Astrocyte of the spinal cord (primary cell): ENCODE results near the gene ZNF79.

ENCODE experiments used
- DNase-seq: peaks from one replicate; pipeline ENCODE4 v3.0.0; 2011; ENCODE audit warnings: low read depth, low spot score
- H3K4me3 ChIP-seq: 2 replicates; pipeline ENCODE4 v1.5.1; 2011; ENCODE audit warnings: low read depth, mild to moderate bottlenecking, low read length, moderate library complexity
- in situ Hi-C: cut with HindIII; loops from 2 replicates; pipeline ENCODE4 v1.10.0; 2017; ENCODE audit warnings: low sequenced_read_pairs
- TF ChIP-seq, protein P1 (sequence below): IDR thresholded peaks from 2 replicates; pipeline ENCODE4 v1.5.1; 2012; ENCODE audit warnings: low read depth, mild to moderate bottlenecking, low read length, inconsistent platforms

The ZNF79 gene

DNA sequence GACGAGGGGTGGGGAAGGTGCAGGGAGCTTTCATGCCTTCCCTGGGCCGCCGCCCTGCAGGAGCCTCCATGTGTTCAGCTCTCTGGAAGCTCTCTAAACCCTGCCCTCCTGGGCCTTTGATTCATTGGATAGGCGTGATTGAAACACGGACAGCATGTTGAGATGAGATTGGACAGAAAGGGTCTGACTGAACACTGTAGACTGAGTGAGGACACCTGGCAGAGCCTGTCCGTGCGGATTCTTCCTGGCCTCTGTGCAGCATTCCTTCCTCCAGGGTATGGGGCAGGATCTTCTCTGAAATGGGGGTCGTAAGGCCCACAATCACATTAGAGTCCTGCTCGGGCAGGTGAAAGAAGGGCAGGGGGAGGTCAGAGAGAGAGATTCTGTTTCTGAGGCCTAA, 14.2 kb downstream of the ZNF79 start:
- in situ Hi-C loops: no loop called here
- TF ChIP-seq, protein P1, sequence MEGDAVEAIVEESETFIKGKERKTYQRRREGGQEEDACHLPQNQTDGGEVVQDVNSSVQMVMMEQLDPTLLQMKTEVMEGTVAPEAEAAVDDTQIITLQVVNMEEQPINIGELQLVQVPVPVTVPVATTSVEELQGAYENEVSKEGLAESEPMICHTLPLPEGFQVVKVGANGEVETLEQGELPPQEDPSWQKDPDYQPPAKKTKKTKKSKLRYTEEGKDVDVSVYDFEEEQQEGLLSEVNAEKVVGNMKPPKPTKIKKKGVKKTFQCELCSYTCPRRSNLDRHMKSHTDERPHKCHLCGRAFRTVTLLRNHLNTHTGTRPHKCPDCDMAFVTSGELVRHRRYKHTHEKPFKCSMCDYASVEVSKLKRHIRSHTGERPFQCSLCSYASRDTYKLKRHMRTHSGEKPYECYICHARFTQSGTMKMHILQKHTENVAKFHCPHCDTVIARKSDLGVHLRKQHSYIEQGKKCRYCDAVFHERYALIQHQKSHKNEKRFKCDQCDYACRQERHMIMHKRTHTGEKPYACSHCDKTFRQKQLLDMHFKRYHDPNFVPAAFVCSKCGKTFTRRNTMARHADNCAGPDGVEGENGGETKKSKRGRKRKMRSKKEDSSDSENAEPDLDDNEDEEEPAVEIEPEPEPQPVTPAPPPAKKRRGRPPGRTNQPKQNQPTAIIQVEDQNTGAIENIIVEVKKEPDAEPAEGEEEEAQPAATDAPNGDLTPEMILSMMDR: no peak
- no peak overlapping the region for H3K4me3 ChIP-seq
- no peak for DNase-seq

DNA sequence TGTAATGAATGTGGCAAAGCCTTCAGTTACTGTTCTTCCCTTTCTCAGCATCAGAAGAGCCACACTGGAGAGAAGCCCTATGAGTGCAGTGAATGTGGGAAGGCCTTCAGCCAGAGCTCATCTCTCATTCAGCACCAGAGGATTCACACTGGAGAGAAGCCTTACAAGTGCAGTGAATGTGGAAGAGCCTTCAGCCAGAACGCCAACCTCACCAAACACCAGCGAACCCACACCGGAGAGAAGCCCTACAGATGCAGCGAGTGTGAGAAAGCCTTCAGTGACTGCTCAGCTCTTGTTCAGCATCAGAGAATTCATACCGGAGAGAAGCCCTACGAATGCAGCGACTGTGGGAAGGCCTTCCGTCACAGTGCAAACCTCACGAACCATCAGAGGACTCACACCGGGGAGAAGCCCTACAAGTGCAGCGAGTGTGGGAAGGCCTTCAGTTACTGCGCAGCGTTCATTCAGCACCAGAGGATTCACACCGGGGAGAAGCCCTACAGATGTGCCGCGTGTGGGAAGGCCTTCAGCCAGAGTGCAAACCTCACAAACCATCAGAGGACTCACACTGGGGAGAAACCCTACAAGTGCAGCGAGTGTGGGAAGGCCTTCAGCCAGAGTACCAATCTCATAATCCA, 20.2 kb downstream of the ZNF79 start:
- no peak for DNase-seq
- TF ChIP-seq, protein P1: no peak
- no peak overlapping the region for H3K4me3 ChIP-seq
- in situ Hi-C loops: no loop called here

DNA sequence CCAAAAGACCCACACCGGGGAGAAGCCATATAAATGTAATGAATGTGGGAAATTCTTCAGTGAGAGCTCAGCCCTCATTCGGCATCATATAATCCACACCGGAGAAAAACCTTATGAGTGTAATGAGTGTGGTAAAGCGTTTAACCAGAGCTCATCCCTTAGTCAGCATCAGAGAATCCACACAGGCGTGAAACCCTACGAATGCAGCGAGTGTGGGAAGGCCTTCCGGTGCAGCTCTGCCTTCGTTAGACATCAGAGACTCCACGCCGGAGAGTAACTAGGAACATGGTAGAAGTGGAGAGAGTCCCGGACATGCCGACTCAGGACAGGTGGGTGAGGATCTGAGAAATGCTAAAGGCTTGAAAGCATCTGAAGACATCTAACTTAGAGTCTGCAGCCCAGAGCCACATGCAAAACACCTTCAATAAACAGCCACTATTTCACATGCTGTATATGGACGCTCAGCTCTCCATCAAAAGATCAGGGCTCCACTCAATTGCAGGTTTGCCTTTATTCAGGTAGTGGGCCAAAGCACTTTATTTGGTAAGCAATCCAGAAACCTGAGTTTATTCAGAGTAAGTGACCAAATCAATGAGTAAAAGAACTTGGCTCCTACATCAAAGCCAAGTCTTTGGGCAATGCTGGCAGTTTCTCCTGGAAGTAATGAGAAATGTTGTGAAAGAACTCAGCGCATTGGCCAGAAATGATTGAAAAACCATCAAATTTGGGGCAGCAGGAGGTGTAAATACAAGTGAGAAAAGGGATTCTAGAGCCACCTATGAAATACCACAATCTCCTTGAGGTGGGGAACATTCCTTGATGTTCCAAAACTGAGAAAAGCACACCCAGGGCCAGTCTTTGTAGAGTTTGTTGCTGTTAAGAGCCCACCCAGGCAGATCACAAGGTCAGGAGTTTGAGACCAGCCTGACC, 21.0 kb downstream of the ZNF79 start:
- DNase-seq: peak; percentile 42
- in situ Hi-C loops: no loop called here
- TF ChIP-seq, protein P1: no peak
- H3K4me3 ChIP-seq: no peak overlapping the region

DNA sequence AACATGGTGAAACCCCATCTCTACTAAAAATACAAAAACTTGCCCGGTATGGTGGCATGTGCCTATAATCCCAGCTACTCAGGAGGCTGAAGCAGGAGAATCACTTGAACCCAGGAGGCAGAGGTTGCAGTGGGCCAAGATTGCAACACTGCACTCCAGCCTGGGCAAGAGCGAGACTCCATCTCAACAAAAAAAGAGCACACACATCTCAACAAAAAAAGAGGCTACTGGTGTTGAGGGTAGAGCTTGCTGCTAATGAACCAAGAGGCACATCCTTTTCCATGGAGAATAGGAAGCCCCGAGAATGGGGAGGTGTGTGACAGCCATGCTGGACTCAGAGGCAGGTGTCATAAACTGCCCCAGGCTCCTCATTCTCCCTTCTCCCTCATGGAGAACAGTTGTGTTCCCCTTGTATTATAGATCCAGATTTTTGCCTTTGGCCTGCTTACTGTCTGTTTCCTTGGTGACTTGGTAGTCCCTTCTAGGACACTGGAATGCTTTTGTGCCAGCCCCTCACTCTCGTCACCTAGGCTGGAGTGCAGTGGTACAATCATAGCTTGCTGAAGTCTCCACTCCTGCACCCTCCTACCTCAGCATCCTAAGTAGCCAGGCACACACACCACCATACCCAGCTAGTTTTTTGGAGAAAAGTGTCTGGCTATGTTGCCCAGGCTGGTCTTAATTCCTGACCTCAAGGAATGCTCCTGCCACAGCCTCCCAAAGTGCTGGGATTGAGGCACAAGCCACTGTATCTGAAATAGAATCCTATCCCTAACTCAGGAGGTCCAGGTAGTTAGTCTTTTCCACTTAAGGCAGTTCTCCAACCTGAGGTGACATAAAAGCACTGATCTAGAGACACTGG, 21.9 kb downstream of the ZNF79 start:
- in situ Hi-C loops: no loop called here
- no peak overlapping the region for H3K4me3 ChIP-seq
- TF ChIP-seq, protein P1: no peak
- DNase-seq: peak; percentile 8

DNA sequence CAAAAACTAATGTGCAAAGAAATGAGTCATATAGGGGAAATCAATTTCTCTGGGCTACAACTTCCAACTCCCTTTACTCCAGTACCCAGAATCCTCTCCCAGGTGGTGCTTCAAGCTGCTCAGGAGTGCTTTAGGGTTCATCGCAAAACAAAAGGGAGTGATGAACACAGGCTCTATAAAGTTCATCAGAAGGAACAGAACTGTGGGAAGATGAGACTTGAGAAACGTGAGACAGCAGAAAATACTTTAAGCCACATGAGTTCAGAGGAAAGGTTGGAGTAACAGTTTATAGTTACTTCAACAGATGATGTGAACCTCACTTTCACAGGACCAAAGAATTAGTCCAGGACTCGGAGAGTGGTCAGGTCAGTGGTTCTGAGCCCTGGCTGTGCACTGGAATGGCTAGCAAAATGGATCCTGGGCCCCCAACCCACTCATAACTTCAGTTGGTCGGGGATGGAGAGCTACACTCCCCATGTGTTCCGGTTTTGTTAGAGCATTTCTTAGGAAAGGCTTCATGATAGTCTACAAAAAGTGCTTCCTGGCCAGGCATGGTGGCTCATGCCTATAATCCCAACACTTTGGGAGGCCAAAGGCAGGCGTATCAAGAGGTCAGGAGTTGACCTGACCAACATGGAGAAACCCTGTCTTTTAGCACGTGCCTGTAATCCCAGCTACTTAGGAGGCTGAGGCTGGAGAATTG, 22.7 kb downstream of the ZNF79 start:
- in situ Hi-C loops: no loop called here
- TF ChIP-seq, protein P1: no peak
- H3K4me3 ChIP-seq: no peak overlapping the region
- no peak for DNase-seq
